ENCODE measurements around the gene DNAJC7. TPM values are rescaled to one million over a fixed set of nuclear protein-coding genes. Genes with fewer than 3 reads are reported as not detected.
"Not testable (repeated sequence)": the region's sequence is repeated elsewhere in the genome, so short reads cannot be mapped to it uniquely, and the experiment has no call there.

Gene DNAJC7
- total RNA-seq, 2 experiments from 2014 or later = 86.7 to 90.3 TPM

DNA sequence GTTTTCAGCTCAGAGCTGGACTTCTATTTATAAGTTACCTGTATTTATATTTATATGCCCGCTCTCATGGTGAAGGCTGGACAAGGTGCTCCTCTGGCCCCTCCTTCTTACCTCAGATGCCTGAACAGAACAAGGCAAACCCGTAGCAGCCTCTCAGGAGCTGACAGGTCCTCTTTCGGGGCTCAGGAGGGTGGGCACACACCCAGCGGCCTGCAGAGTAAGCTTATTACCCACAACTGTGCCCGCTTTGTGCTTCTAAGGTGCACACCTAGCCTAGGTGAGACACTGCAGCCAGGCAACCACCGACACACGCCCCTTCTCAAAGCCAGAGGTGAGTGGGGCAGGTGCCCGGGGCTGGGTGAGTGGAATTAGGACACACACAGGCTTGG, 7.9 kb upstream of the DNAJC7 start:
- H3K9me3 Mint-ChIP-seq = no peaks in the 10 kb centered on the region
- no peak overlapping the region for H3K4me3 Mint-ChIP-seq
- peaks cover 5% of the 10 kb centered on the region for H3K27me3 Mint-ChIP-seq

DNA sequence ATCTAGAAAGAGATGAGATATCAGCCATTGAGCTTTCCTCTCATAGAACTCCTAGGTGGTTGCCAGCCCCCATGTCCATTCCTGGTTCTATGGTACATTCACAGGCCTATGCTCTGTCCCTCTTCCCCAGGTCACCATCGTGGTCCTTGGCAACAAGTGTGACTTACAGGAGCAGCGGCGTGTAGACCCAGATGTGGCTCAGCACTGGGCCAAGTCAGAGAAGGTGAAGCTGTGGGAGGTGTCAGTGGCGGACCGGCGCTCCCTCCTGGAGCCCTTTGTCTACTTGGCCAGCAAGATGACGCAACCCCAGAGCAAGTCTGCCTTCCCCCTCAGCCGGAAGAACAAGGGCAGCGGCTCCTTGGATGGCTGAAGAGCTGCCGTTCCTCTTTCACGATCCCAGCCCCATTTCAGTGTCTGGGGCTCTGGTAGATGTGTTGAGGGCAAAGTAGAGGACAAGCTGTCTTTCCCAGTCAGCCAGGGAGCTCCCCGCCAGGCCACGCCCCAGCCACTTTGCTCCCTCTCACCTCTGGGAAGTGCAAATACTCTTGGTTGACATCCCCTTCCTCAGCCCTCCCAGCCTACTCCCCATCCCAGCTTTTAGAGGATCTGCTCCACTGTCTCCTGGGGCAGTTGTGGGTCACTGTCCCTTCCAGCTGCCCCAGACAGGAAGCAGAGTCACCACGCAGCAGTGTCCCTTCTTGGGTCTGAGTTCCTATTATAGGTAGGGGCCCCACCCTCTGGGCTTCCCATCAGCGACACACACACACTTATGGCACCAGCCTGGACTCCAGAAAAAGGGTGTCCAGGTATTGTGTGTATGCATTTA, 6.5 kb upstream of the DNAJC7 start:
- H3K9me3 Mint-ChIP-seq = no peaks in the 10 kb centered on the region
- ATAC-seq (no peak), DNase-seq (no peak)
- intact Hi-C loops (cut with micrococcal nuclease) = loop anchor here (5.0 kb wide), 1 partner anchor 89 kb away; the partner anchor contains the start of gene DHX58
- peaks cover 13% of the 10 kb centered on the region for H3K36me3 Mint-ChIP-seq (ENCODE audit: low read depth)
- H3K4me3 Mint-ChIP-seq = no peak overlapping the region
- ChIA-PET POLR2A (interaction anchor here (1.6 to 2.2 kb wide), 3 partner anchors 17 to 89 kb away, joined by 3 to 7 read pairs (median 5); partner anchors contain the start of gene DHX58), CTCF (interaction anchor here (0.8 to 5.5 kb wide), 9 partner anchors 12 to 95 kb away, joined by 4 to 65 read pairs (median 8); partner anchors contain the start of genes DHX58 and KAT2A)
- TF ChIP-seq, protein P1, sequence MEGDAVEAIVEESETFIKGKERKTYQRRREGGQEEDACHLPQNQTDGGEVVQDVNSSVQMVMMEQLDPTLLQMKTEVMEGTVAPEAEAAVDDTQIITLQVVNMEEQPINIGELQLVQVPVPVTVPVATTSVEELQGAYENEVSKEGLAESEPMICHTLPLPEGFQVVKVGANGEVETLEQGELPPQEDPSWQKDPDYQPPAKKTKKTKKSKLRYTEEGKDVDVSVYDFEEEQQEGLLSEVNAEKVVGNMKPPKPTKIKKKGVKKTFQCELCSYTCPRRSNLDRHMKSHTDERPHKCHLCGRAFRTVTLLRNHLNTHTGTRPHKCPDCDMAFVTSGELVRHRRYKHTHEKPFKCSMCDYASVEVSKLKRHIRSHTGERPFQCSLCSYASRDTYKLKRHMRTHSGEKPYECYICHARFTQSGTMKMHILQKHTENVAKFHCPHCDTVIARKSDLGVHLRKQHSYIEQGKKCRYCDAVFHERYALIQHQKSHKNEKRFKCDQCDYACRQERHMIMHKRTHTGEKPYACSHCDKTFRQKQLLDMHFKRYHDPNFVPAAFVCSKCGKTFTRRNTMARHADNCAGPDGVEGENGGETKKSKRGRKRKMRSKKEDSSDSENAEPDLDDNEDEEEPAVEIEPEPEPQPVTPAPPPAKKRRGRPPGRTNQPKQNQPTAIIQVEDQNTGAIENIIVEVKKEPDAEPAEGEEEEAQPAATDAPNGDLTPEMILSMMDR (IDR thresholded peaks at IDR 0.05) = no peak
- H3K27ac Mint-ChIP-seq = peak overlapping the region; percentile 81
- H3K27me3 Mint-ChIP-seq = peaks cover 3% of the 10 kb centered on the region
- peaks cover 30% of the 10 kb centered on the region for H3K4me1 Mint-ChIP-seq (ENCODE audit: low read depth)

More for the DNA sequence above, 7.9 kb upstream of the DNAJC7 start:
- ChIA-PET CTCF (interaction anchor here (0.7 to 5.5 kb wide), 30 partner anchors 8 to 495 kb away, joined by 3 to 65 read pairs (median 5); partner anchors contain the start of genes DHX58, DNAJC7, GHDC and KAT2A), POLR2A (interaction anchor here (0.7 to 1.4 kb wide), 4 partner anchors 45 to 96 kb away, joined by 3 to 5 read pairs (median 4); partner anchors contain the start of genes DHX58 and KAT2A)
- TF ChIP-seq, protein P1 (IDR thresholded peaks at IDR 0.05) = peak; percentile 44
- ATAC-seq (no peak), DNase-seq (no peak)
- intact Hi-C loops (cut with micrococcal nuclease) = no loop called here
- peaks cover 26% of the 10 kb centered on the region for H3K4me1 Mint-ChIP-seq (ENCODE audit: low read depth)
- no peak overlapping the region for H3K27ac Mint-ChIP-seq
- peaks cover 11% of the 10 kb centered on the region for H3K36me3 Mint-ChIP-seq (ENCODE audit: low read depth)

DNA sequence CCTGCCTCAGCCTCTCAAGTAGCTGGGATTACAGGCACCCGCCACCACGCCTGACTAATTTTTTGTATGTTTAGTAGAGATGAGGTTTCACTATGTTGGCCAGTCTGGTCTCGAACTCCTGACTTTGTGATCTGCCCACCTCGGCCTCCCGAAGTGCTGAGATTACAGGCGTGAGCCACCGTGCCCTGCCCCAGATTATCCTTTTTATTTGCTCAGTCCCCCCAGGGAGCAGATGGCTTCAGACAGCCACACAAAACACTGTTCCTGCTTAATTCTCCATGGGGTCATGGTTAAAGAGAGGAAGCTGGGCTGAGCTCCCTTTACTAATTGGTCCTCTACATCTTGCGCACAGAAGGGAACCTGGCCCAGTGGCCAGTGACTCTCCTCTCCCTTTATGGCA, 3.6 kb upstream of the DNAJC7 start:
- POLR2A ChIA-PET = interaction anchor here (0.7 to 5.5 kb wide), 10 partner anchors 19 to 399 kb away, joined by 3 to 36 read pairs (median 4); partner anchors contain the start of genes DHX58 and ZNF385C

DNA sequence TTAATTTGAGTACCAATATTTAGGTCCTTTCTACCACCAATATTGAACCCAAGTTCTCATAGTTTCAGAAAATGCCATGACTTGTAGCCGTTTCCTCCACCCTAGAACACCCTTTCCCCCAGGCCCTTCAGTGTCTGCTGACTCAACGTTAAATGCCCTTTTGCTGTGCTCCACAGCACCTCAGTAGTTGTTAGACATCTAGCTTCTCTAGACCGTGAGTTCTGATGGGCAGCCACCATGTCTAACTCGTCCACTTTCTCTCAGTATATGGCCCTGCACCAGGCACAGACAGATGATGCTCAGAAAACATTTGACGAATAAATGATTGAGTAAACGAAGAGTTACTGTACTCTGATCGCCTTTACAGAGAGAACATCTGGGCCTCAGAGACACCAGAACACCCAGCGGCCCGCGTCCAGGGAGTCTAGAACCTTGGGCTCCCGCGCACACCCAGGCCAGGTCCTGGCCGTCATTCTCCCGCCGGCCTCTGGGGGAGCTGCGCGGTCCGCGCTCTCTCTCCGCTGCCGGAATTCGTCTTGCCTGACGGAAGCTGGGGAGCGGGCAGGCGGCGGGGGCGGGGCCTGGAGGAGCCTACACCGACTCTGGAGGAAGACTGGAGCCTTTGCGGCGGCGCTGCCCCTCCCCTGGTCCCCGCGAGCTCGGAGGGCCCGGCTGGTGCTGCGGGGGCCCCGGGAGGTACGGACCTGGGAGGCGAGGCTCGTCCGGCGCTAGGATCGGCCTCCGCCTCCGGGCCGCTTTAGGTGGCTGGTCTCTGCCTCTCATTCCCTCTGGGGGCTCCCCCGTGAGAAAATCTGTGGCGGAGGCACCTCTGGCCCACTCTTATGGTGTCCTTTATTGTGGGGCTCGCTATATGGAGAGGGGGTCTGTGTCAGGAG, 2.5 kb upstream of the DNAJC7 start, which contains the start of gene NKIRAS2:
Gene NKIRAS2 (plus strand): TSS at position 582 of the 896 bp plus-strand sequence. CDS start 1,488 bp downstream, outside the sequence.
- Mint-ChIP-seq H3K27ac (peak within 1 kb of the TSS; percentile 79), H3K36me3 (ENCODE audit: low read depth) (peaks cover 31% of the 10 kb centered on the region), H3K9me3 (no peaks in the 10 kb centered on the region), H3K4me1 (ENCODE audit: low read depth) (peaks cover 50% of the 10 kb centered on the region), H3K27me3 (no peaks in the 10 kb centered on the region), H3K4me3 (peak within 1 kb of the TSS; percentile 97)
- ATAC-seq (peak; percentile 81), DNase-seq (peak; percentile 96)
- intact Hi-C loops (cut with micrococcal nuclease) = loop anchor here (5.0 kb wide), 1 partner anchor 93 kb away; the partner anchor contains the start of gene DHX58
- POLR2A ChIA-PET = interaction anchor here (0.6 to 5.5 kb wide), 14 partner anchors 11 to 558 kb away, joined by 3 to 36 read pairs (median 4); partner anchors contain the start of genes ACLY, DHX58, PSMC3IP and ZNF385C
- TF ChIP-seq, protein P1 (IDR thresholded peaks at IDR 0.05) = peak; percentile 95
- CTCF ChIA-PET = interaction anchor here (0.6 to 7.5 kb wide), 29 partner anchors 8 to 162 kb away, joined by 3 to 110 read pairs (median 5); partner anchors contain the start of genes ACLY, DHX58, KAT2A and ODAD4

More for the DNA sequence above, 3.6 kb upstream of the DNAJC7 start:
- DNase-seq, ATAC-seq, H3K9me3 Mint-ChIP-seq, H3K27me3 Mint-ChIP-seq: not testable (repeated sequence)
- Mint-ChIP-seq H3K27ac (peak overlapping the region; percentile 78), H3K4me3 (peak overlapping the region; percentile 89), H3K36me3 (ENCODE audit: low read depth) (peaks cover 23% of the 10 kb centered on the region), H3K4me1 (ENCODE audit: low read depth) (peaks cover 43% of the 10 kb centered on the region)
- intact Hi-C loops (cut with micrococcal nuclease) = loop anchor here (5.0 kb wide), 1 partner anchor 91 kb away; the partner anchor contains the start of gene DHX58
- CTCF ChIA-PET = interaction anchor here (0.9 to 7.5 kb wide), 21 partner anchors 8 to 161 kb away, joined by 3 to 110 read pairs (median 4); partner anchors contain the start of genes DHX58, KAT2A, ODAD4 and ZNF385C

All from activated CD8-positive, alpha-beta T cell treated with anti-CD3 and anti-CD28 coated beads for 36 hours (primary cell).